Sigmoid colon (tissue), 4 donors: ENCODE results near the gene MS4A13.

Source experiments
- EP300 ChIP-seq, 4 donors: sonication (generic); formaldehyde crosslinking; IDR thresholded peaks; one replicate each; pipeline ENCODE4 v1.6.1; 2017; ENCODE audit warnings: antibody characterized with exemption in 4 of 4
- TF ChIP-seq, protein P1 (sequence below), 4 experiments: fragments of 450-650 bp in 3 of 4; fragments of 200-600 bp in 1 of 4; IDR thresholded peaks; one replicate each; pipeline ENCODE4 v1.5.1; 2016 to 2019; ENCODE audit warnings: antibody characterized with exemption in 4 of 4, mild to moderate bottlenecking in 3 of 4, moderate library complexity in 2 of 4

DNA sequence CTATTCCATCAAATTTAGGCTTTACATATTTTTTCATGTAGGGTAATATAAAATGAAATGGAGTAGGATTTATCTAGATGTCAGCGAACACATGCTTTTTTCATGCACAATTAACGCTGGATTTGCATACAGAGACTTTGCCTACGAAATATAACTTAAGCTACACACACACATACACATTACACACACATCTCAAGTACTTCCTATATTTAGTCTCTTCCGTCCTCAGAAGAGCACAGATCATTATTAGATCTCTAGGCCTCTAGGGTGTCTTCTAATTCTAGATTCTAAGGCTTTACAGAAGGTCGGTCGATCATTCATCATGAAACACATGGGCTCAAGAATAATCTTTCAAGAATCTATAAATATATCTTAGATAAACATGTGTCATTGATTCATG lies 3.8 kb upstream of the MS4A13 start:
- TF ChIP-seq, protein P1, sequence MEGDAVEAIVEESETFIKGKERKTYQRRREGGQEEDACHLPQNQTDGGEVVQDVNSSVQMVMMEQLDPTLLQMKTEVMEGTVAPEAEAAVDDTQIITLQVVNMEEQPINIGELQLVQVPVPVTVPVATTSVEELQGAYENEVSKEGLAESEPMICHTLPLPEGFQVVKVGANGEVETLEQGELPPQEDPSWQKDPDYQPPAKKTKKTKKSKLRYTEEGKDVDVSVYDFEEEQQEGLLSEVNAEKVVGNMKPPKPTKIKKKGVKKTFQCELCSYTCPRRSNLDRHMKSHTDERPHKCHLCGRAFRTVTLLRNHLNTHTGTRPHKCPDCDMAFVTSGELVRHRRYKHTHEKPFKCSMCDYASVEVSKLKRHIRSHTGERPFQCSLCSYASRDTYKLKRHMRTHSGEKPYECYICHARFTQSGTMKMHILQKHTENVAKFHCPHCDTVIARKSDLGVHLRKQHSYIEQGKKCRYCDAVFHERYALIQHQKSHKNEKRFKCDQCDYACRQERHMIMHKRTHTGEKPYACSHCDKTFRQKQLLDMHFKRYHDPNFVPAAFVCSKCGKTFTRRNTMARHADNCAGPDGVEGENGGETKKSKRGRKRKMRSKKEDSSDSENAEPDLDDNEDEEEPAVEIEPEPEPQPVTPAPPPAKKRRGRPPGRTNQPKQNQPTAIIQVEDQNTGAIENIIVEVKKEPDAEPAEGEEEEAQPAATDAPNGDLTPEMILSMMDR (IDR thresholded peaks at IDR 0.05) = no peak
- no peak for TF ChIP-seq EP300 (IDR thresholded peaks at IDR 0.05)
